ENCODE measurements around the gene HMGA1.
"Not testable (repeated sequence)": the region's sequence is repeated elsewhere in the genome, so short reads cannot be mapped to it uniquely, and the experiment has no call there.

The HMGA1 gene

DNA sequence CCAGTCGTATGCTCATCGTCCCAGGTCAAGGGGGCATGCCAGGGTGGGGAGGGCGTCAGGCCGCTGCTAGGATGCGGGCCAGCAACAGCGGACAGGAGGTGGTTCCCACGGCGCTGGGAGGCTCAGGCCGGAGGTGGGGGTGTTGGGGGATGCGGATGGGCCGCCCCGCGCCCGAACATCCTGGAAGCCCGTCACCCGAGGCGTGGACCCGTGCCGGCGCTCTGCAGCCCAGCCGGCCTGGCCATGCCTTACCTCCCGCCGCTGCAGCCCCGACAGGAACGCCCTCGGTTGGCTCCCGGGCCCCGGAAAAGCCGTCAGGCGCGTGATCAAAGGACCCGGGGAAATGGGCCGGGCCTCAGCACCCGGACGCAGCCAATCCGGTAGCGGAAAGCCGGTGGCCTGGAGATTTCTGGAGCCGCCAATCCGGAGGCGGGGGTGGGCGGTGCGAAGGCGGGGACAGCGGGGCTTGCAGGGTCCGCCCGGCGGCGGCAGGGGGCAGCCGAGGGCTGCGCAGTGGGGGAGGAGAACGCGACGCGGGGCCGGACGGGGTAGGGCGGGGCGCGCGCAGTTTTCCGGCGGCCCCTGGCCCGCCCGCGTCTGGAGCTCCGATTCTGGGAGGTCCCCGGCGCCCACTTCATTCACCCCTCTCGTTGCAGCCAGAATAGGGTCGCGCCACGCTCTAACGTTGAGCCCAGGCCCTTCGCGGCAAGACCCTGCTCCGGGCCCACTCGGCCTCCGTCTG lies 12.2 kb downstream of the HMGA1 start, which contains the start of gene SMIM29:
TSS of gene SMIM29 (minus strand) at position 280 of the 742 bp plus-strand sequence. CDS start 1,215 bp downstream, outside the sequence.
- in situ Hi-C loops (cut with HindIII; ENCODE audit: low sequenced_read_pairs): no loop called here
- peak; percentile 73 for TF ChIP-seq CTCF (IDR thresholded peaks at IDR 0.05; ENCODE audit: low read depth, low read length)
- DNase-seq (ENCODE audit: low read depth, low spot score): peak; percentile 96
- H3K4me3 ChIP-seq (ENCODE audit: low read depth, low read length): peak within 1 kb of the TSS; percentile 86

GRCh38 chr6:34249469-34250261 lies 13.0 kb downstream of the HMGA1 start:
- DNase-seq (ENCODE audit: low read depth, low spot score): no peak
- H3K4me3 ChIP-seq (ENCODE audit: low read depth, low read length): peak overlapping the region; percentile 66
- in situ Hi-C loops (cut with HindIII; ENCODE audit: low sequenced_read_pairs): no loop called here
- no peak for TF ChIP-seq CTCF (IDR thresholded peaks at IDR 0.05; ENCODE audit: low read depth, low read length)

DNA sequence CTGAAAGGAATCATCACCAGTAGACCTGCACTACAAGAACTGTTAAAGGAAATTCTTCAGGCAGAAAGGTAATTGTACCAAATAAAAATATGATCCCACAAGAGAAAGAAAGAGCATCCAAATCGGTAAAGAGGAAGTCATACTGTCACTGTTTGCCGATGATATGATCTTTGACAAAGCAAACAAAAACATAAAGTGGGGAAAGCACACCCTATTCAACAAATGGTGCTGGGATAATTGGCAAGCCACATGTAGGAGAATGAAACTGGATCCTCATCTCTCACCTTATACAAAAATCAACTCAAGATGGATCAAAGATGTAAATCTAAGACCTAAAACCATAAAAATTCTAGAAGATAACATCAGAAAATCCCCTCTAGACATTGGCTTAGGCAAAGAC lies 15.7 kb downstream of the HMGA1 start:
- DNase-seq (ENCODE audit: low read depth, low spot score); H3K4me3 ChIP-seq (ENCODE audit: low read depth, low read length); in situ Hi-C loops (cut with HindIII; ENCODE audit: low sequenced_read_pairs): not testable (repeated sequence)

- H3K4me3 ChIP-seq (ENCODE audit: low read depth, low read length): no peak overlapping the region
- DNase-seq (ENCODE audit: low read depth, low spot score): no peak
- no peak for TF ChIP-seq CTCF (IDR thresholded peaks at IDR 0.05; ENCODE audit: low read depth, low read length)
- in situ Hi-C loops (cut with HindIII; ENCODE audit: low sequenced_read_pairs): no loop called here
These were observed 22.9 kb downstream of the HMGA1 start for GRCh38 chr6:34259529-34260069.

GRCh38 chr6:34260576-34261267 lies 24.0 kb downstream of the HMGA1 start:
- in situ Hi-C loops (cut with HindIII; ENCODE audit: low sequenced_read_pairs): no loop called here
- H3K4me3 ChIP-seq (ENCODE audit: low read depth, low read length): no peak overlapping the region
- no peak for TF ChIP-seq CTCF (IDR thresholded peaks at IDR 0.05; ENCODE audit: low read depth, low read length)
- no peak for DNase-seq (ENCODE audit: low read depth, low spot score)

GRCh38 chr6:34263484-34263883 lies 26.8 kb downstream of the HMGA1 start:
- DNase-seq (ENCODE audit: low read depth, low spot score); H3K4me3 ChIP-seq (ENCODE audit: low read depth, low read length); in situ Hi-C loops (cut with HindIII; ENCODE audit: low sequenced_read_pairs): not testable (repeated sequence)

- TF ChIP-seq CTCF (IDR thresholded peaks at IDR 0.05; ENCODE audit: low read depth, low read length): no peak
- in situ Hi-C loops (cut with HindIII; ENCODE audit: low sequenced_read_pairs): no loop called here
- DNase-seq (ENCODE audit: low read depth, low spot score): no peak
- no peak overlapping the region for H3K4me3 ChIP-seq (ENCODE audit: low read depth, low read length)
These were observed 31.1 kb downstream of the HMGA1 start for GRCh38 chr6:34267746-34268145.

DNA sequence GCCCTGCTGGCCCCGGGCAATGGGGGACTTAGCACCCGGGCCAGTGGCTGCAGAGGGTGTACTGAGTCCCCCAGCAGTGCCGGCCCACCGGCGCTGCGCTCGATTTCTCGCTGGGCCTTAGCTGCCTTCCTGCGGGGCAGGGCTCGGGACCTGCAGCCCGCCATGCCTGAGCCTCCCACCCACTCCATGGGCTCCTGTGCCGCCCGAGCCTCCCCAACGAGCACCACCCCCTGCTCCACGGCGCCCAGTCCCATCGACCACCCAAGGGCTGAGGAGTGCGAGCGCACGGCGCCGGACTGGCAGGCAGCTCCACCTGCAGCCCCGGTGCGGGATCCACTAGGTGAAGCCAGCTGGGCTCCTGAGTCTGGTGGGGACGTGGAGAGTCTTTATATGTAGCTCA lies 32.5 kb downstream of the HMGA1 start:
- H3K4me3 ChIP-seq (ENCODE audit: low read depth, low read length); DNase-seq (ENCODE audit: low read depth, low spot score); in situ Hi-C loops (cut with HindIII; ENCODE audit: low sequenced_read_pairs): not testable (repeated sequence)

DNA sequence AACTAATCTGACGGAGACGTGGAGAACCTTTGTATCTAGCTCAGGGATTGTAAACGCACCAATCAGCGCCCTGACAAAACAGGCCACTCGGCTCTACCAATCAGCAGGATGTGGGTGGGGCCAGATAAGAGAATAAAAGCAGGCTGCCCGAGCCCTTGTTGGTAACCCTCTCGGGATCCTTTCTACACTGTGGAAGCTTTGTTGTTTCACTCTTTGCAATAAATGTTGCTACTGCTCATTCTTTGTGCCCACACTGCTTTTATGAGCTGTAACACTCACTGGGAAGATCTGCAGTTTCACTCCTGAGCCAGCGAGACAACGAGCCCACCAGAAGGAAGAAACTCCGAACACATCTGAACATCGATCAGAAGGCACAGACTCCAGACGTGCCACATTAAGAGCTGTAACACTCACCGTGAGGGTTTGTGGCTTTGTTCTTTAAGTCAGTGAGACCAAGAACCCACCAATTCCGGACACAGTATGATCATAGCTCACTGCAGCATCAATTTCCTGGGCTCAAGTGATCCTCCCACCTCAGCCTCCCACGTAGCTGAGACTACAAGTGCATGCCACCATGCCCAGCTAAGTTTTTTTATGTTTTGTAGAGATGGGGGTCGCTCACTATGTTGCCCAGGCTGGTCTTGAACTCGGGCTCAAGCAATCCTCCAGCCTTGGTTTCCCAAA lies 33.1 kb downstream of the HMGA1 start:
- H3K4me3 ChIP-seq (ENCODE audit: low read depth, low read length); in situ Hi-C loops (cut with HindIII; ENCODE audit: low sequenced_read_pairs); DNase-seq (ENCODE audit: low read depth, low spot score): not testable (repeated sequence)

All from astrocyte of the spinal cord (primary cell).